ENCODE data around the gene RALA.
"Not testable (repeated sequence)": the region's sequence is repeated elsewhere in the genome, so short reads cannot be mapped to it uniquely, and the experiment has no call there.

RALA gene

GRCh38 chr7:39683216-39683845, 60.0 kb downstream of the RALA start:
- DNase-seq (ENCODE audit: low read depth), result no peak

GRCh38 chr7:39686261-39686924, 63.0 kb downstream of the RALA start:
- DNase-seq (ENCODE audit: low read depth), result no peak

GRCh38 chr7:39688611-39689480, 65.5 kb downstream of the RALA start:
- DNase-seq (ENCODE audit: low read depth), result no peak

GRCh38 chr7:39691821-39692220, 68.4 kb downstream of the RALA start:
- DNase-seq (ENCODE audit: low read depth), result no peak

- DNase-seq (ENCODE audit: low read depth), result not testable (repeated sequence)
Measured at GRCh38 chr7:39693086-39693485, 69.7 kb downstream of the RALA start.

- DNase-seq (ENCODE audit: low read depth), result no peak
Measured at GRCh38 chr7:39693812-39694211, 70.4 kb downstream of the RALA start.

GRCh38 chr7:39695852-39696586, 72.6 kb downstream of the RALA start:
- no peak for DNase-seq (ENCODE audit: low read depth)

GRCh38 chr7:39696631-39697030, 73.3 kb downstream of the RALA start:
- no peak for DNase-seq (ENCODE audit: low read depth)

GRCh38 chr7:39697483-39697882, 74.1 kb downstream of the RALA start:
- DNase-seq (ENCODE audit: low read depth), result no peak

- DNase-seq (ENCODE audit: low read depth), result no peak
Measured at GRCh38 chr7:39700165-39700564, 76.8 kb downstream of the RALA start.

- DNase-seq (ENCODE audit: low read depth), result no peak
Measured at GRCh38 chr7:39700932-39701331, 77.6 kb downstream of the RALA start.

GRCh38 chr7:39702133-39702532, 78.8 kb downstream of the RALA start:
- DNase-seq (ENCODE audit: low read depth), result no peak

- no peak for DNase-seq (ENCODE audit: low read depth)
Measured at GRCh38 chr7:39703144-39703543, 79.8 kb downstream of the RALA start.

- DNase-seq (ENCODE audit: low read depth), result no peak
Measured at GRCh38 chr7:39709029-39709428, 85.7 kb downstream of the RALA start.

GRCh38 chr7:39709768-39710311, 86.5 kb downstream of the RALA start:
- DNase-seq (ENCODE audit: low read depth), result no peak

- DNase-seq (ENCODE audit: low read depth), result no peak
Measured at GRCh38 chr7:39712751-39713150, 89.4 kb downstream of the RALA start.

- DNase-seq (ENCODE audit: low read depth), result no peak
Measured at GRCh38 chr7:39714447-39715091, 91.2 kb downstream of the RALA start.

- DNase-seq (ENCODE audit: low read depth), result no peak
Measured at GRCh38 chr7:39720586-39720985, 97.2 kb downstream of the RALA start.

- no peak for DNase-seq (ENCODE audit: low read depth)
Measured at GRCh38 chr7:39721345-39721744, 98.0 kb downstream of the RALA start.

GRCh38 chr7:39721919-39722597, 98.7 kb downstream of the RALA start:
- DNase-seq (ENCODE audit: low read depth), result no peak

Data from stimulated activated CD8-positive, alpha-beta memory T cell treated with anti-CD3 and anti-CD28 coated beads, Interleukin-12 subunit alpha, Interleukin-12 subunit beta, amount 100 ng/mL, for 4 hours (primary cell).